Immature natural killer cell (primary cell): ENCODE results near the gene SORCS1. TPM values are rescaled to one million over a fixed set of nuclear protein-coding genes. Genes with fewer than 3 reads are reported as not detected.

Source experiments
- DNase-seq, 3 donors: peaks; one replicate each; pipeline ENCODE4 v3.0.0; 2022; ENCODE audit warnings: mixed read lengths in 1 of 3
- H3K27ac Mint-ChIP-seq, 6 donors: one replicate each; pipeline ENCODE4 v1.8.0; 2020; ENCODE audit warnings: mixed read lengths in 6 of 6, mild to moderate bottlenecking in 5 of 6, inconsistent platforms in 4 of 6, moderate library complexity in 3 of 6
- H3K27me3 Mint-ChIP-seq, 3 donors: one replicate each; pipeline ENCODE4 v1.8.0; 2020 to 2021; ENCODE audit warnings: low read depth in 3 of 3, mild to moderate bottlenecking in 3 of 3, mixed read lengths in 3 of 3, moderate library complexity in 3 of 3, inconsistent platforms in 1 of 3
- H3K36me3 Mint-ChIP-seq, 3 donors: one replicate each; pipeline ENCODE4 v1.8.0; 2020; ENCODE audit warnings: mixed read lengths in 3 of 3, inconsistent platforms in 2 of 3, mild to moderate bottlenecking in 2 of 3
- H3K4me1 Mint-ChIP-seq, 2 donors: one replicate each; pipeline ENCODE4 v1.8.0; 2020; ENCODE audit warnings: inconsistent platforms in 2 of 2, mild to moderate bottlenecking in 2 of 2, mixed read lengths in 2 of 2, moderate library complexity in 1 of 2
- H3K4me3 Mint-ChIP-seq, 5 donors: one replicate each; pipeline ENCODE4 v1.8.0; 2020; ENCODE audit warnings: mild to moderate bottlenecking in 5 of 5, mixed read lengths in 5 of 5, inconsistent platforms in 3 of 5, moderate library complexity in 3 of 5
- H3K9me3 Mint-ChIP-seq, 6 donors: one replicate each; pipeline ENCODE4 v1.8.0; 2020; ENCODE audit warnings: mild to moderate bottlenecking in 6 of 6, mixed read lengths in 6 of 6, inconsistent platforms in 4 of 6, moderate library complexity in 3 of 6
- polyA plus RNA-seq, 3 donors: library from polyadenylated mRNA; unstranded; fragments of 300-500 nt; fragmentation: Illumina TruSeq; gene quantifications; one replicate each; pipeline ENCODE4 v1.2.3, GENCODE V29; 2021

SORCS1 gene
- polyA plus RNA-seq, 3 donors from 2014 or later, result not detected

GRCh38 chr10:106857213-106857612 is 307.3 kb downstream of the SORCS1 start:
- peaks cover 1 to 7% of the 10 kb centered on the region in 2 donors for H3K4me1 Mint-ChIP-seq
- H3K27me3 Mint-ChIP-seq, result peaks cover 0 to 3% (median 2%) of the 10 kb centered on the region in 3 donors
- H3K9me3 Mint-ChIP-seq, result peaks cover 0 to 14% (median 8%) of the 10 kb centered on the region in 6 donors
- no peak overlapping the region for H3K27ac Mint-ChIP-seq
- peaks cover 0 to 12% (median 11%) of the 10 kb centered on the region in 3 donors for H3K36me3 Mint-ChIP-seq
- no peak for DNase-seq
- H3K4me3 Mint-ChIP-seq, result no peak overlapping the region

GRCh38 chr10:106836933-106837663 is 327.4 kb downstream of the SORCS1 start:
- H3K4me1 Mint-ChIP-seq, result peaks cover 32 to 39% of the 10 kb centered on the region in 2 donors
- peak overlapping the region; percentile 11 to 80 (median 62) for H3K27ac Mint-ChIP-seq
- H3K4me3 Mint-ChIP-seq, result peak overlapping the region; percentile 70 to 86 (median 75)
- H3K36me3 Mint-ChIP-seq, result peaks cover 0 to 4% (median 0%) of the 10 kb centered on the region in 3 donors
- no peaks in the 10 kb centered on the region for H3K27me3 Mint-ChIP-seq
- H3K9me3 Mint-ChIP-seq, result no peaks in the 10 kb centered on the region
- DNase-seq, result peak; percentile 7 to 13 (median 11)

- DNase-seq, result no peak
- Mint-ChIP-seq H3K9me3 (no peaks in the 10 kb centered on the region), H3K4me1 (peaks cover 21 to 23% of the 10 kb centered on the region in 2 donors), H3K27me3 (no peaks in the 10 kb centered on the region), H3K27ac (no peak overlapping the region), H3K36me3 (no peaks in the 10 kb centered on the region), H3K4me3 (no peak overlapping the region)
These were observed 331.7 kb downstream of the SORCS1 start for GRCh38 chr10:106832846-106833245.

- H3K4me1 Mint-ChIP-seq, result no peaks in the 10 kb centered on the region
- H3K9me3 Mint-ChIP-seq, result no peaks in the 10 kb centered on the region
- no peak overlapping the region for H3K4me3 Mint-ChIP-seq
- H3K36me3 Mint-ChIP-seq, result no peaks in the 10 kb centered on the region
- DNase-seq, result no peak
- H3K27ac Mint-ChIP-seq, result no peak overlapping the region
- H3K27me3 Mint-ChIP-seq, result no peaks in the 10 kb centered on the region
These were observed 334.0 kb downstream of the SORCS1 start for GRCh38 chr10:106830471-106830870.

GRCh38 chr10:106830006-106830405 is 334.5 kb downstream of the SORCS1 start:
- no peak overlapping the region for H3K27ac Mint-ChIP-seq
- no peaks in the 10 kb centered on the region for H3K9me3 Mint-ChIP-seq
- no peaks in the 10 kb centered on the region for H3K36me3 Mint-ChIP-seq
- H3K4me1 Mint-ChIP-seq, result no peaks in the 10 kb centered on the region
- no peaks in the 10 kb centered on the region for H3K27me3 Mint-ChIP-seq
- no peak overlapping the region for H3K4me3 Mint-ChIP-seq
- DNase-seq, result no peak

GRCh38 chr10:106826716-106827115 is 337.8 kb downstream of the SORCS1 start:
- no peak for DNase-seq
- Mint-ChIP-seq H3K9me3 (no peaks in the 10 kb centered on the region), H3K4me3 (no peak overlapping the region), H3K27ac (no peak overlapping the region), H3K27me3 (no peaks in the 10 kb centered on the region), H3K4me1 (no peaks in the 10 kb centered on the region), H3K36me3 (no peaks in the 10 kb centered on the region)

GRCh38 chr10:106825576-106826364 is 338.7 kb downstream of the SORCS1 start:
- Mint-ChIP-seq H3K36me3 (no peaks in the 10 kb centered on the region), H3K4me1 (peaks cover 4 to 6% of the 10 kb centered on the region in 2 donors), H3K4me3 (no peak overlapping the region), H3K27me3 (no peaks in the 10 kb centered on the region), H3K27ac (no peak overlapping the region), H3K9me3 (no peaks in the 10 kb centered on the region)
- no peak for DNase-seq

- peak in 1 of 3 donors; percentile 4 for DNase-seq
- Mint-ChIP-seq H3K27ac (peak overlapping the region; percentile 9 to 74 (median 36)), H3K4me3 (peak overlapping the region; percentile 62 to 82 (median 76)), H3K36me3 (peaks cover 0 to 4% (median 0%) of the 10 kb centered on the region in 3 donors), H3K27me3 (peaks cover 0 to 2% (median 0%) of the 10 kb centered on the region in 3 donors), H3K9me3 (no peaks in the 10 kb centered on the region), H3K4me1 (peaks cover 53 to 58% of the 10 kb centered on the region in 2 donors)
These were observed 343.9 kb downstream of the SORCS1 start for GRCh38 chr10:106820579-106820978.

GRCh38 chr10:106819490-106819889 is 345.0 kb downstream of the SORCS1 start:
- peak overlapping the region; percentile 63 to 87 (median 74) for H3K27ac Mint-ChIP-seq
- peak overlapping the region; percentile 62 to 82 (median 76) for H3K4me3 Mint-ChIP-seq
- peak in 2 of 3 donors; percentile 11 to 14 for DNase-seq
- peaks cover 61 to 65% of the 10 kb centered on the region in 2 donors for H3K4me1 Mint-ChIP-seq
- H3K27me3 Mint-ChIP-seq, result peaks cover 0 to 2% (median 0%) of the 10 kb centered on the region in 3 donors
- peaks cover 0 to 4% (median 0%) of the 10 kb centered on the region in 3 donors for H3K36me3 Mint-ChIP-seq
- no peaks in the 10 kb centered on the region for H3K9me3 Mint-ChIP-seq

GRCh38 chr10:106816318-106817085 is 348.0 kb downstream of the SORCS1 start:
- Mint-ChIP-seq H3K27me3 (peaks cover 0 to 2% (median 0%) of the 10 kb centered on the region in 3 donors), H3K4me1 (peaks cover 76 to 78% of the 10 kb centered on the region in 2 donors), H3K9me3 (no peaks in the 10 kb centered on the region), H3K4me3 (peak overlapping the region; percentile 9 to 80 (median 75)), H3K36me3 (peaks cover 0 to 4% (median 0%) of the 10 kb centered on the region in 3 donors), H3K27ac (peak overlapping the region in 5 of 6 donors; percentile 5 to 70 (median 41))
- DNase-seq, result no peak

- peak; percentile 21 to 41 (median 41) for DNase-seq
- H3K4me3 Mint-ChIP-seq, result peak overlapping the region; percentile 67 to 83 (median 79)
- H3K27ac Mint-ChIP-seq, result peak overlapping the region; percentile 44 to 84 (median 64)
- H3K27me3 Mint-ChIP-seq, result peaks cover 0 to 2% (median 0%) of the 10 kb centered on the region in 3 donors
- H3K9me3 Mint-ChIP-seq, result no peaks in the 10 kb centered on the region
- H3K4me1 Mint-ChIP-seq, result peaks cover 70 to 75% of the 10 kb centered on the region in 2 donors
- peaks cover 0 to 4% (median 0%) of the 10 kb centered on the region in 3 donors for H3K36me3 Mint-ChIP-seq
These were observed 349.0 kb downstream of the SORCS1 start for GRCh38 chr10:106815427-106816043.

- Mint-ChIP-seq H3K9me3 (no peaks in the 10 kb centered on the region), H3K4me3 (no peak overlapping the region), H3K4me1 (peaks cover 8 to 12% of the 10 kb centered on the region in 2 donors), H3K27ac (no peak overlapping the region), H3K36me3 (no peaks in the 10 kb centered on the region), H3K27me3 (peaks cover 0 to 1% (median 0%) of the 10 kb centered on the region in 3 donors)
- DNase-seq, result no peak
These were observed 359.4 kb downstream of the SORCS1 start for GRCh38 chr10:106804992-106805582.

GRCh38 chr10:106802949-106803348 is 361.6 kb downstream of the SORCS1 start:
- no peaks in the 10 kb centered on the region for H3K36me3 Mint-ChIP-seq
- H3K4me1 Mint-ChIP-seq, result peaks cover 16 to 22% of the 10 kb centered on the region in 2 donors
- H3K27me3 Mint-ChIP-seq, result peaks cover 0 to 1% (median 0%) of the 10 kb centered on the region in 3 donors
- H3K27ac Mint-ChIP-seq, result no peak overlapping the region
- no peak overlapping the region for H3K4me3 Mint-ChIP-seq
- no peaks in the 10 kb centered on the region for H3K9me3 Mint-ChIP-seq
- DNase-seq, result no peak
